Vagina (tissue), 2 donors: ENCODE results near the gene IL1RAPL1.

Experiments
- CTCF ChIP-seq, 3 experiments: fragments of 450-650 bp in 2 of 3; fragments of 200-600 bp in 1 of 3; sonication (generic) in 1 of 3; IDR thresholded peaks; one replicate each; pipeline ENCODE4 v1.5.1; 2017 to 2019; ENCODE audit warnings: antibody characterized with exemption in 3 of 3, mild to moderate bottlenecking in 2 of 3, moderate library complexity in 2 of 3
- POLR2AphosphoS5 ChIP-seq, 2 donors: sonication (generic); formaldehyde crosslinking; IDR thresholded peaks; one replicate each; pipeline ENCODE4 v1.9.0; 2017; ENCODE audit warnings: antibody characterized with exemption in 2 of 2, mild to moderate bottlenecking in 2 of 2, low read depth in 1 of 2; ENCODE audit not compliant: insufficient read depth in 1 of 2

DNA sequence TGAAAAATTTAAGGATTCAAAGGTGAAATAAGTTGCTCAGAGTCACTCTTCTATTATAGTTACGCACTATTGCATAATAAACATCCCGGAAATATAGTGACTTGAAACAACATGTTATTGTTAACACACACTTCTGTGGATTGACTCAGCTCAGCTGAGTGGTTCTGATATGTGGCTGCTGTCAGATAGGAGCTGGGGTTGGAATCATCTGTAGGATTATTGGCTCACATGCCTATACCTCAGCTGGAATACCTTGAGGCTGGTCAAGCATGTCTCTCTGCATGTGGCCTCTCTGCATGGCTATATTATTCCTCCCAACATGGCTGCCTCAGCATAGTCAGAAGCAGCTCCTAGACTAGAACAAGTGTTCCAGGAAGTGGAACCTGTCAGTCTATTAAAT lies 1141.4 kb downstream of the IL1RAPL1 start:
- TF ChIP-seq CTCF (IDR thresholded peaks at IDR 0.05) (no peak), POLR2AphosphoS5 (IDR thresholded peaks at IDR 0.05; ENCODE audit: insufficient read depth in 1 of 2, low read depth in 1 of 2) (no peak)
